Spleen (tissue), 11 donors: Measurements from ENCODE around the gene RETSAT. TPM values are rescaled to one million over a fixed set of nuclear protein-coding genes. Genes with fewer than 3 reads are reported as not detected.

Experiments used
- DNase-seq: peaks from one replicate; pipeline ENCODE4 v3.0.0-alpha.2; 2020
- H3K27ac ChIP-seq, 8 donors: fragments of 200-600 bp; sonication (generic) in 7 of 8; 1 replicate in 4 of 8; 2 replicates in 4 of 8; pipeline versions ENCODE4 v1.5.0 to v1.8.0; 2016 to 2021; ENCODE audit warnings: inconsistent platforms in 4 of 8, mild to moderate bottlenecking in 4 of 8, moderate library complexity in 1 of 8
- H3K27me3 ChIP-seq, 7 donors: fragments of 200-600 bp; sonication (generic) in 6 of 7; replicated peaks in 1 of 7; 1 replicate in 4 of 7; 2 replicates in 3 of 7; pipeline versions ENCODE4 v1.5.0 to v1.8.0; 2016 to 2021; ENCODE audit warnings: inconsistent platforms in 3 of 7, mild to moderate bottlenecking in 1 of 7
- H3K36me3 ChIP-seq, 6 donors: fragments of 200-600 bp; sonication (generic) in 5 of 6; 1 replicate in 4 of 6; 2 replicates in 2 of 6; pipeline versions ENCODE4 v1.5.0 to v1.8.0; 2016 to 2021; ENCODE audit warnings: inconsistent platforms in 2 of 6
- H3K4me1 ChIP-seq, 6 donors: fragments of 200-600 bp; sonication (generic) in 5 of 6; 1 replicate in 3 of 6; 2 replicates in 3 of 6; pipeline versions ENCODE4 v1.5.0 to v1.8.0; 2016 to 2021; ENCODE audit warnings: inconsistent platforms in 3 of 6
- H3K4me3 ChIP-seq, 8 donors: fragments of 200-600 bp; sonication (generic) in 7 of 8; 1 replicate in 4 of 8; 2 replicates in 4 of 8; pipeline versions ENCODE4 v1.5.0 to v1.8.0; 2016 to 2021; ENCODE audit warnings: inconsistent platforms in 4 of 8, mild to moderate bottlenecking in 4 of 8, moderate library complexity in 2 of 8
- H3K9me3 ChIP-seq, 8 donors: fragments of 200-600 bp; sonication (generic) in 7 of 8; 1 replicate in 4 of 8; 2 replicates in 4 of 8; pipeline versions ENCODE4 v1.5.0 to v1.8.0; 2016 to 2021; ENCODE audit warnings: inconsistent platforms in 4 of 8
- POLR2A ChIP-seq, 3 donors: fragments of 450-650 bp; IDR thresholded peaks; one replicate each; pipeline ENCODE4 v1.5.1; 2017; ENCODE audit warnings: antibody characterized with exemption in 3 of 3, mild to moderate bottlenecking in 1 of 3
- POLR2AphosphoS5 ChIP-seq, 3 donors: sonication (generic); formaldehyde crosslinking; IDR thresholded peaks; one replicate each; pipeline ENCODE4 v1.5.1; 2017; ENCODE audit warnings: antibody characterized with exemption in 3 of 3
- WGBS, 5 donors: extraction: QIAGEN DNeasy Blood & Tissue Kit in 3 of 5; methylation state at CpG; one replicate each; pipeline versions ENCODE4 v1.1.5 to v1.1.7; 2013 to 2018; 5-methylcytosine and 5-hydroxymethylcytosine counted together
- intact Hi-C: fragments of 100-400 bp; cut with DNase I; formaldehyde crosslinking; loops from one replicate; pipeline ENCODE4 v1.15.0; 2023; ENCODE audit warnings: low total_unique reads
- polyA plus RNA-seq, 3 donors: library from polyadenylated mRNA; stranded (reverse); fragments of 200-250 nt; gene quantifications; one replicate each; pipeline ENCODE4 v1.2.1, GENCODE V29; 2013
- total RNA-seq, 7 donors: library from RNA; depleted of rRNA in 3 of 7; stranded (reverse); fragments of >200 nt in 3 of 7; fragmentation: NEBNext Ultra II Directional in 4 of 7; extraction: Animal tissue kit (Norgen Biotek cat#: 25700) in 4 of 7; gene quantifications; one replicate each; pipeline versions ENCODE4 v1.1.0 to v1.2.1, GENCODE V29; 2016 to 2021
- TF ChIP-seq, protein P1 (sequence below), 11 experiments: fragments of 200-600 bp in 7 of 11; fragments of 450-650 bp in 4 of 11; sonication (generic) in 4 of 11; IDR thresholded peaks in 8 of 11; conservative IDR thresholded peaks in 3 of 11; 1 replicate in 7 of 11; 2 replicates in 4 of 11; pipeline versions ENCODE4 v1.4.0 to v1.8.0; 2016 to 2021; ENCODE audit warnings: antibody characterized with exemption in 11 of 11, inconsistent platforms in 4 of 11, mild to moderate bottlenecking in 1 of 11
- donor health status: healthy with polysubstance abuse.
- donor health status: DM: no; HTN: no; CAD: no; lungs with moderate emphysema.
- donor health status: DM: no; HTN: no; CAD: no.
- donor health status: Bipolar disorder and iron deficiency.
- donor health status: healthy.
- donor health status: DM: no; HTN: no; CAD: no.
- donor health status: DM: yes; HTN: yes; CAD: no.

Gene RETSAT
- total and polyA plus RNA-seq, 10 donors, result 6.3 to 35.7 (median 21.1) TPM

DNA sequence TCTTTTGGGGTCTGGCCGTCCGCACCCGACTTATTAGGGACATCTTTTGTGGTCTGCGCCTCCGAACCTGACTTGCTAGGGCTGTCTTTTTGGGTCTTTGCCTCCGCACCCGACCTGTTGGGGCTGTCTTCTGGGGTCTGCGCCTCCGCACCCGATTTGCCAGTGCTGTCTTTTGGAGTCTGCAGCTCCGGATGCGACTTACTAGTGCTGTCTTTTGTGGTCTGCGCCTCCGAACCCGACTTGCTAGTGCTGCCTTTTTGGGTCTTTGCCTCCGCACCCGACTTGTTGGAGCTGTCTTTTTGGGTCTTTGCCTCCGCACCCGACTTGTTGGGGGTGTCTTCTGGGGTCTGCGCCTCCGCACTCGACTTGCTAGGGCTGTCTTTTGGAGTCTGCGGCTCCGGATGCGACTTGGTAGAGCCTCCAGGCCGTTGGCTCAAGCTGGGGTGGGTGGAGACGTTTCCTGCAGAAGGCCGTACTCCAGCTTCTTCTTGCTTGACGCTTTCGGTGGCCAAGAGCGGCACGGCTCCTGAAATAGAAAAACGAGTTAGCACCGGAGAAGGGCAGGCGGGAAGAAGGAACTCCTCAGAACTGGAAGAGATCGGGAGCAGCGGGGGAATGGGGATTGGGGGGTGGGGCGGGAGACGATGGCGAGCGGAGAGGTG is 27.0 kb downstream of the RETSAT start:
- peaks cover 0 to 42% (median 26%) of the 10 kb centered on the region in 6 donors for H3K36me3 ChIP-seq
- H3K4me1 ChIP-seq, result peaks cover 34 to 66% (median 53%) of the 10 kb centered on the region in 6 donors

DNA sequence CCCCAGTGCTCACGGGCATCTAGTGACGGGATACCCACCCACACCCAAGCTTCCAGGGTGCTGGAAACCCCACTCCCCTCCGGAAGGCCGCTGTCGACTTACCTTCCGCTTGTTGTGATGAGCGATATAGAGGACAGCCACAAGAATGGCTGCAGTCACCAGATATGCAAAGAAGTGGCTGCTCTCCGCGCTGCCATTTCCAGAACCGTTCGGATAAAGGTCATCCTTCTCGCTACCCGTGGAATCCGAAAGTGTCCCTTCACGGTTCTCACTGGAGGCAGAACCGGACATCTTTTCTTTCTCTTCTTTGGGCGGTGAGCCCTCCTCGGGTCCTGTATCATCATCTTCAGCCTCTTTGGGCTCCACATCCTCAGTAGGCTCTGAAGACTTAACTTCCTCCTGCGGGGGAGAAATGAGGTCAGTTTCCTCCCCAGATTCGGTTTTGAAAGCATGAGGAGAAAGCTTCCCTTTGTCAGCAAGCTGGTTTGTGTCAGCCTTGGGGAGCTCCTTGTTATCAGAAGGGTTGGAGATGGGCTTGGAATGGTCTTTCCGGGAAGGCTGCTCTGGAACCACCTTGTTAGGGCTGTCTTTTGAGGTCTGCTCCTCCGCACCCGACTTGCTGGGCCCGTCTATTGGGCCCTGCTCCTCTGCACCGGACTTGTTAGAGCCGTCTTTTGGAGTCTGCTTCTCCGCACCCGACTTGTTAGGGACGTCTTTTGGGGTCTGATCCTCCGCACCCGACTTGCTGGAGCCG is 27.7 kb downstream of the RETSAT start:
- DNase-seq, result peak; percentile 86
- H3K4me1 ChIP-seq, result peaks cover 41 to 73% (median 60%) of the 10 kb centered on the region in 6 donors
- no peaks in the 10 kb centered on the region for H3K27me3 ChIP-seq
- TF ChIP-seq, protein P1, sequence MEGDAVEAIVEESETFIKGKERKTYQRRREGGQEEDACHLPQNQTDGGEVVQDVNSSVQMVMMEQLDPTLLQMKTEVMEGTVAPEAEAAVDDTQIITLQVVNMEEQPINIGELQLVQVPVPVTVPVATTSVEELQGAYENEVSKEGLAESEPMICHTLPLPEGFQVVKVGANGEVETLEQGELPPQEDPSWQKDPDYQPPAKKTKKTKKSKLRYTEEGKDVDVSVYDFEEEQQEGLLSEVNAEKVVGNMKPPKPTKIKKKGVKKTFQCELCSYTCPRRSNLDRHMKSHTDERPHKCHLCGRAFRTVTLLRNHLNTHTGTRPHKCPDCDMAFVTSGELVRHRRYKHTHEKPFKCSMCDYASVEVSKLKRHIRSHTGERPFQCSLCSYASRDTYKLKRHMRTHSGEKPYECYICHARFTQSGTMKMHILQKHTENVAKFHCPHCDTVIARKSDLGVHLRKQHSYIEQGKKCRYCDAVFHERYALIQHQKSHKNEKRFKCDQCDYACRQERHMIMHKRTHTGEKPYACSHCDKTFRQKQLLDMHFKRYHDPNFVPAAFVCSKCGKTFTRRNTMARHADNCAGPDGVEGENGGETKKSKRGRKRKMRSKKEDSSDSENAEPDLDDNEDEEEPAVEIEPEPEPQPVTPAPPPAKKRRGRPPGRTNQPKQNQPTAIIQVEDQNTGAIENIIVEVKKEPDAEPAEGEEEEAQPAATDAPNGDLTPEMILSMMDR (IDR thresholded peaks at IDR 0.05 in 8 of 11, conservative IDR thresholded peaks at IDR 0.05 in 3 of 11), result no peak
- peak in 2 of 3 donors; percentile 15 to 76 for TF ChIP-seq POLR2AphosphoS5 (IDR thresholded peaks at IDR 0.05)
- TF ChIP-seq POLR2A (IDR thresholded peaks at IDR 0.05), result no peak
- peak overlapping the region; percentile 91 to 99 (median 98) for H3K27ac ChIP-seq
- intact Hi-C loops, result no loop called here
- WGBS, 5 donors, result 2 to 9% (median 6%) methylated on average over 31 to 32 of the region's 32 CpGs
- H3K4me3 ChIP-seq, result peak overlapping the region; percentile 66 to 92 (median 77)
- no peaks in the 10 kb centered on the region for H3K9me3 ChIP-seq
- peaks cover 0 to 49% (median 33%) of the 10 kb centered on the region in 6 donors for H3K36me3 ChIP-seq

More for the DNA sequence above, 27.0 kb downstream of the RETSAT start:
- H3K27me3 ChIP-seq, result no peaks in the 10 kb centered on the region
- intact Hi-C loops, result no loop called here
- 1 to 4% (median 2%) methylated on average over 35 to 41 of the region's 41 CpGs for WGBS, 5 donors
- no peaks in the 10 kb centered on the region for H3K9me3 ChIP-seq
- peak overlapping the region; percentile 66 to 92 (median 77) for H3K4me3 ChIP-seq
- peak overlapping the region; percentile 91 to 99 (median 98) for H3K27ac ChIP-seq
- no peak for TF ChIP-seq POLR2AphosphoS5 (IDR thresholded peaks at IDR 0.05)
- TF ChIP-seq, protein P1 (IDR thresholded peaks at IDR 0.05 in 8 of 11, conservative IDR thresholded peaks at IDR 0.05 in 3 of 11), result no peak
- TF ChIP-seq POLR2A (IDR thresholded peaks at IDR 0.05), result no peak
- DNase-seq, result peak; percentile 92

DNA sequence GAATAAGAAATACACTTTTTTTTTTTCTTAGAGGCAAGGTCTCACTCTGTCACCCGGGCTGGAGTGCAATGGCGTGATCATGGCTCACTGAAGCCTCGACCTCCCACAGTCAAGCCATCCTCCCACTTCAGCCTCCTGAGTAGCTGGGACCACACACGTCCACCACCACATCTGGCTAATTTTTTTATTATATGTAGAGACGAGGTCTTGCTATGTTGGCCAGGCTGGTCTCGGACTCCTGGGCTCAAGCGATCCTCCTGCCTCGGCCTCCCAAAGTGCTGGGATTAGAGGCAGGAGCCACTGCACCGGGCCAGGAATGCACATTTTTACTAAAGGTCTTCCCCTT is 28.9 kb downstream of the RETSAT start:
- Histone ChIP-seq H3K36me3 (peaks cover 0 to 61% (median 43%) of the 10 kb centered on the region in 6 donors), H3K27me3 (no peaks in the 10 kb centered on the region), H3K4me3 (peak overlapping the region; percentile 66 to 92 (median 77)), H3K9me3 (no peaks in the 10 kb centered on the region), H3K27ac (peak overlapping the region in 7 of 8 donors; percentile 36 to 99 (median 99)), H3K4me1 (peaks cover 45 to 84% (median 72%) of the 10 kb centered on the region in 6 donors)
- intact Hi-C loops, result no loop called here
- WGBS, 5 donors, result 41 to 61% (median 55%) methylated on average over 9 of the region's 9 CpGs
- TF ChIP-seq, protein P1 (IDR thresholded peaks at IDR 0.05 in 8 of 11, conservative IDR thresholded peaks at IDR 0.05 in 3 of 11), result no peak
- TF ChIP-seq POLR2AphosphoS5 (IDR thresholded peaks at IDR 0.05) (no peak), POLR2A (IDR thresholded peaks at IDR 0.05) (no peak)
- DNase-seq, result no peak
